AG04450 (cell line): ENCODE data around the gene CCDC3. TPM values are rescaled to one million over a fixed set of nuclear protein-coding genes. Genes with fewer than 3 reads are reported as not detected.

Experiments
- CTCF ChIA-PET: fragments of 300-600, 350-600 bp; formaldehyde crosslinking; extraction: SDS; loops from one replicate; lab custom pipeline; 2022; ENCODE audit warnings: antibody characterized with exemption, inconsistent platforms; lab: Charles Lee
- POLR2A ChIA-PET: fragments of 350-600 bp; formaldehyde crosslinking; extraction: SDS; loops from one replicate; lab custom pipeline; 2021; ENCODE audit warnings: antibody characterized with exemption, inconsistent platforms; lab: Yijun Ruan, JAX
- DNase-seq: peaks from one replicate; pipeline ENCODE4 v3.0.0-alpha.2; 2011; ENCODE audit warnings: low read depth, low spot score
- H3K27ac ChIP-seq: one replicate; pipeline ENCODE4 v1.5.1; 2012; ENCODE audit warnings: low read depth, low read length, control low read depth
- H3K27me3 ChIP-seq: one replicate; pipeline ENCODE4 v1.6.0; 2012; ENCODE audit warnings: low read length; ENCODE audit not compliant: control insufficient read depth, insufficient read depth
- H3K4me3 ChIP-seq: 2 replicates; pipeline ENCODE4 v1.5.1; 2011; ENCODE audit warnings: mild to moderate bottlenecking, low read depth, low read length, control low read depth
- H3K9me3 ChIP-seq: 2 replicates; pipeline ENCODE4 v1.5.1; 2012; ENCODE audit warnings: low read length; ENCODE audit not compliant: control insufficient read depth, insufficient read depth
- polyA plus RNA-seq: library from polyadenylated mRNA; depleted of rRNA; stranded (reverse); fragments of >200 nt; gene quantifications from 2 replicates; pipeline ENCODE4 v1.2.3, GENCODE V29; 2011
- TF ChIP-seq, protein P1 (sequence below): IDR thresholded peaks from 2 replicates; pipeline ENCODE4 v1.5.1; 2011; ENCODE audit warnings: low read depth, low read length, control low read depth, inconsistent platforms

The CCDC3 gene
- polyA plus RNA-seq, 1 experiment = 3.3 TPM

DNA sequence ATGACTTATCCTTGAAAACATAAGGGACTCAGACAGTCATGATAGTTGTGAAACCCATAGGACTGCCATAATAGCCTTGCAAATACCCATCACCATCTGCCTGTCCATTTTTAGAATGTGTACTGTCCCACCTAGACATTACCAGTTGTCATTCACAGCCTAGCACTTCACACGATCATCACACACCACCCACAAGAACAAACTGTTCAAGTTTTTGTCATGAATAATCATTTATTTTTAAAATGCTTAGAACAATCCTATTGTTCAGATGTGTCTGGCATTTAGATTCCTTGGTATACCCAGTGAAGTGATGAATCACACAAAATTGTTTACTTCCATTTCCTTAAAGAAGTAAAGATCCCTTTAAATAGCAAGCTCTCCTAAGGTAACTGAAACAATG, 46.6 kb downstream of the CCDC3 start:
- no peaks in the 10 kb centered on the region for H3K27me3 ChIP-seq
- no peaks in the 10 kb centered on the region; the same call in 1 of the 2 replicates for H3K9me3 ChIP-seq
- TF ChIP-seq, protein P1, sequence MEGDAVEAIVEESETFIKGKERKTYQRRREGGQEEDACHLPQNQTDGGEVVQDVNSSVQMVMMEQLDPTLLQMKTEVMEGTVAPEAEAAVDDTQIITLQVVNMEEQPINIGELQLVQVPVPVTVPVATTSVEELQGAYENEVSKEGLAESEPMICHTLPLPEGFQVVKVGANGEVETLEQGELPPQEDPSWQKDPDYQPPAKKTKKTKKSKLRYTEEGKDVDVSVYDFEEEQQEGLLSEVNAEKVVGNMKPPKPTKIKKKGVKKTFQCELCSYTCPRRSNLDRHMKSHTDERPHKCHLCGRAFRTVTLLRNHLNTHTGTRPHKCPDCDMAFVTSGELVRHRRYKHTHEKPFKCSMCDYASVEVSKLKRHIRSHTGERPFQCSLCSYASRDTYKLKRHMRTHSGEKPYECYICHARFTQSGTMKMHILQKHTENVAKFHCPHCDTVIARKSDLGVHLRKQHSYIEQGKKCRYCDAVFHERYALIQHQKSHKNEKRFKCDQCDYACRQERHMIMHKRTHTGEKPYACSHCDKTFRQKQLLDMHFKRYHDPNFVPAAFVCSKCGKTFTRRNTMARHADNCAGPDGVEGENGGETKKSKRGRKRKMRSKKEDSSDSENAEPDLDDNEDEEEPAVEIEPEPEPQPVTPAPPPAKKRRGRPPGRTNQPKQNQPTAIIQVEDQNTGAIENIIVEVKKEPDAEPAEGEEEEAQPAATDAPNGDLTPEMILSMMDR = no peak
- CTCF ChIA-PET = no interaction called here
- no peak overlapping the region for H3K27ac ChIP-seq
- no peak for DNase-seq
- no peak overlapping the region for H3K4me3 ChIP-seq
- POLR2A ChIA-PET = no interaction called here

DNA sequence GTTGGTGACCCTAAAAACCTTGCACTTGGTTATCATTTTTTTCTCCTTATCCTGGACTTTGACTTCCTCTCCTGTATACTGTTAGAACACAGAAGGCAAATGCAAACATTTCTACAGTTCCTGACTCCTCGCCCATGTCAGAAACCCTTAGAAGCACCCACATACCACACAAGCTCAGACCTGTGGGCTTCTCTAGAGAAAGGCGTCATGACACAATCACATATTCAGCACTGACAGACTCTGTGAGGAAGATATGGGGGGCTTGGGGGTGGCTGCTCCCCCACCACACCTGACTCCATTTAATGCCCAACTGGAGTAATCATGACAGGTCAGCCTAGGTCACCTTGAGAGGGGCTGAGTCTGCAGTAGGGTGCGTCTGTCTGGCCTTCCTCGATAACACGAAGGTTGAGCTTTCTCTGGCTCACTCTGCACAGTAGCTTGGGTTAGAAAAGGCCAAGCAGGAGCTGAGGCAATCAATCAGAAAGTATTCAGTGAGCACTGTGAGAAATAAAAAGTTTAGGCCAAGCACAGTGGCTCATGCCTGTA, 50.9 kb downstream of the CCDC3 start:
- Histone ChIP-seq H3K4me3 (no peak overlapping the region), H3K9me3 (no peaks in the 10 kb centered on the region), H3K27me3 (no peaks in the 10 kb centered on the region), H3K27ac (no peak overlapping the region)
- POLR2A ChIA-PET = no interaction called here
- TF ChIP-seq, protein P1 = no peak
- DNase-seq = no peak
- CTCF ChIA-PET = no interaction called here

DNA sequence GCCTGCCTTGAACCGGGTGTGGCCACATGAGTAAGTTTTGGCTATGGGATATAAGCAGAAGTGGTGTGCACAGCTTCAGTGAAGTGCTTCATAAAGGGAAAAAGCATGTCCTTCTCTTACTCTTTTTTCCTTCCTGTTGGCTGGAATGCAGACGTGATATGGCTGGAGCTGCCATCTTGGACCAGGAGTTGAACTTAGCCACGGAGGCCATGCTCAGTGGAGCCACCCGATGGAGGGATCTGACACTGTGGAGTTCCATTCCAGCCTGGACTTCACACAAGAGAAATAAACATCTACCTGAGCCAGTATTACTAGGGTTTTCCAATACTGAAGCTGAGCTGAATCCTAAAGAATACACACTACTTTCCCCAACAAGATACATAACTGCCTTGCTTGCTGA, 52.3 kb downstream of the CCDC3 start:
- Histone ChIP-seq H3K27ac (no peak overlapping the region), H3K27me3 (no peaks in the 10 kb centered on the region), H3K4me3 (no peak overlapping the region), H3K9me3 (no peaks in the 10 kb centered on the region)
- POLR2A ChIA-PET = no interaction called here
- CTCF ChIA-PET = no interaction called here
- TF ChIP-seq, protein P1 = no peak
- DNase-seq = no peak

DNA sequence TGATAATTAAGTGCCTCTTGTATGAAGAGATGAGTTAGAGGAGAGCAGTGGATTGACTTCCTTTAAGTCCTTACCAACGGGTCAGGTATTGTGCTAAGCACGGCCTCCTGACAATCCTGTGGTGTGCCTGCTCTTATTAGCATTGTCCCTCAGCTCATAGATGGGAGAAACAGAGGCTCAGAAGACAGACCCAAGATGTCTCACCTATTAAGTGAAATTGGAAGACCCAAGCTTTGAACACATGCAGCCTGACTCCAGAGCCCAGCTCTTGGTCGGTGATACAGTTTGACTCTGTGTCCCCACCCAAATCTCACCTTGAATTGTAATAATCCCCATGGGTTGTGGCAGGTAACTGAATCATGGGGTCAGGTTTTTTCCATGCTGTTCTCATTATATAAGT, 53.8 kb downstream of the CCDC3 start:
- Histone ChIP-seq H3K27ac (no peak overlapping the region), H3K27me3 (no peaks in the 10 kb centered on the region), H3K9me3 (no peaks in the 10 kb centered on the region), H3K4me3 (no peak overlapping the region)
- CTCF ChIA-PET = interaction anchor here (1.2 kb wide), 1 partner anchor 126 kb away, joined by 3 read pairs; no protein-coding TSS in a partner anchor
- POLR2A ChIA-PET = no interaction called here
- DNase-seq = no peak
- TF ChIP-seq, protein P1 = no peak

DNA sequence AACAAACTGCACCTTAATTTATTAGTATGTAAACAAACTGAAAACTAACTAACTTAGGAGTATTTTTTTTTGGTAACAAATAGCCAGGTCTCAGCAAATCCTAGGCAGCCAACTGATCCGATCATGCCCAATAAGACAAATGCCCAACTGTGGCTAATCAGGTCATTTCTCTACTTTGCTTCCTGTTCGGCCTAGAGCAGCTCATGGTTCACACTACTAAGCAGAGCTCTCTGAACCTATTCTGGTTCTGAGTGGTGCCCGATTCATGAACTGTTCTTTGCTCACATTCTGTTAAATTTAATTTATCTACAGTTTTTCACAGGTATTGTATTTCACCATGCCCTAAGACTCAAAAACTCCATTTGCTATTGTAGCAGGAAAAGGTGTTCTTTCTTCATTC, 55.1 kb downstream of the CCDC3 start:
- CTCF ChIA-PET = no interaction called here
- POLR2A ChIA-PET = no interaction called here
- H3K27me3 ChIP-seq = no peaks in the 10 kb centered on the region
- H3K4me3 ChIP-seq = no peak overlapping the region
- no peak overlapping the region for H3K27ac ChIP-seq
- TF ChIP-seq, protein P1 = no peak
- H3K9me3 ChIP-seq = no peaks in the 10 kb centered on the region
- no peak for DNase-seq
